Endothelial cell (in vitro differentiated cells): ENCODE data around the gene CDKN3. TPM values are rescaled to one million over a fixed set of nuclear protein-coding genes. Genes with fewer than 3 reads are reported as not detected.
"Not testable (repeated sequence)": the region's sequence is repeated elsewhere in the genome, so short reads cannot be mapped to it uniquely, and the experiment has no call there.

ENCODE experiments used
- DNase-seq: peaks from one replicate; pipeline ENCODE4 v3.0.0; 2021; ENCODE audit warnings: low spot score
- H3K27ac Mint-ChIP-seq: one replicate; pipeline ENCODE4 v1.8.0; 2021; ENCODE audit warnings: mixed read lengths, inconsistent platforms; ENCODE audit not compliant: unreplicated experiment
- H3K27me3 Mint-ChIP-seq: one replicate; pipeline ENCODE4 v1.8.0; 2021; ENCODE audit warnings: mild to moderate bottlenecking, moderate library complexity, mixed read lengths, inconsistent platforms; ENCODE audit not compliant: unreplicated experiment
- H3K36me3 Mint-ChIP-seq: one replicate; pipeline ENCODE4 v1.8.0; 2021; ENCODE audit warnings: mild to moderate bottlenecking, low read depth, mixed read lengths, inconsistent platforms; ENCODE audit not compliant: unreplicated experiment
- H3K4me1 Mint-ChIP-seq: one replicate; pipeline ENCODE4 v1.8.0; 2021; ENCODE audit warnings: mild to moderate bottlenecking, mixed read lengths, inconsistent platforms; ENCODE audit not compliant: unreplicated experiment
- H3K4me3 Mint-ChIP-seq: one replicate; pipeline ENCODE4 v1.8.0; 2021; ENCODE audit warnings: mild to moderate bottlenecking, mixed read lengths, inconsistent platforms; ENCODE audit not compliant: unreplicated experiment
- H3K9me3 Mint-ChIP-seq: one replicate; pipeline ENCODE4 v1.8.0; 2021; ENCODE audit warnings: mixed read lengths, inconsistent platforms; ENCODE audit not compliant: unreplicated experiment
- total RNA-seq: library from RNA; stranded (reverse); fragmentation: NEBNext Ultra II Directional; extraction: Animal tissue kit (Norgen Biotek cat#: 25700); gene quantifications from one replicate; pipeline ENCODE4 v1.2.1, GENCODE V29; 2021; ENCODE audit not compliant: unreplicated experiment
- TF ChIP-seq, protein P1 (sequence below): fragments of 200-600 bp; sonication (generic); IDR thresholded peaks from one replicate; pipeline ENCODE4 v1.5.0; 2021; ENCODE audit warnings: antibody characterized with exemption; ENCODE audit not compliant: unreplicated experiment

The CDKN3 gene
- total RNA-seq, 1 donor from 2014 or later = 12.2 TPM

DNA sequence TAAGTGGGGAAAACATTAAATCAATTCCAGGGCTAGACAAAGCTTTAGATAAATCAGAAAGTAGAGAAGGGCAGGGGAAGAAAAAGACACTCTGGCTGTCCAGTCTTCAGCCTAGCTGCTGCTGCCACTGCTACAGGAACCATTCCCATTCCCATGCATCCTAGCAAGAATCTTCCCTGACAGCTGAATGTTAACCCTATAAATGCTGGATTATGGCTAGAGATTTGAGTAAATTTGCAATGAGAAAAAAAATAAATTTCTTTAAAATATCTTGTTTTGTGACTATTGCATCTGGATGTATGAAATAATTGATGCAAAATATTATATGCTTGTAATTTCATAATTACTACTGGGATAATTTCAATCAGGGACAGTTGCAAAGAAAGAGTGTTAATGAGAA, 15.0 kb upstream of the CDKN3 start:
- no peak overlapping the region for H3K27ac Mint-ChIP-seq
- TF ChIP-seq, protein P1, sequence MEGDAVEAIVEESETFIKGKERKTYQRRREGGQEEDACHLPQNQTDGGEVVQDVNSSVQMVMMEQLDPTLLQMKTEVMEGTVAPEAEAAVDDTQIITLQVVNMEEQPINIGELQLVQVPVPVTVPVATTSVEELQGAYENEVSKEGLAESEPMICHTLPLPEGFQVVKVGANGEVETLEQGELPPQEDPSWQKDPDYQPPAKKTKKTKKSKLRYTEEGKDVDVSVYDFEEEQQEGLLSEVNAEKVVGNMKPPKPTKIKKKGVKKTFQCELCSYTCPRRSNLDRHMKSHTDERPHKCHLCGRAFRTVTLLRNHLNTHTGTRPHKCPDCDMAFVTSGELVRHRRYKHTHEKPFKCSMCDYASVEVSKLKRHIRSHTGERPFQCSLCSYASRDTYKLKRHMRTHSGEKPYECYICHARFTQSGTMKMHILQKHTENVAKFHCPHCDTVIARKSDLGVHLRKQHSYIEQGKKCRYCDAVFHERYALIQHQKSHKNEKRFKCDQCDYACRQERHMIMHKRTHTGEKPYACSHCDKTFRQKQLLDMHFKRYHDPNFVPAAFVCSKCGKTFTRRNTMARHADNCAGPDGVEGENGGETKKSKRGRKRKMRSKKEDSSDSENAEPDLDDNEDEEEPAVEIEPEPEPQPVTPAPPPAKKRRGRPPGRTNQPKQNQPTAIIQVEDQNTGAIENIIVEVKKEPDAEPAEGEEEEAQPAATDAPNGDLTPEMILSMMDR = no peak
- H3K27me3 Mint-ChIP-seq = no peaks in the 10 kb centered on the region
- H3K36me3 Mint-ChIP-seq = no peaks in the 10 kb centered on the region
- no peak overlapping the region for H3K4me3 Mint-ChIP-seq
- no peak for DNase-seq
- no peaks in the 10 kb centered on the region for H3K9me3 Mint-ChIP-seq
- H3K4me1 Mint-ChIP-seq = peaks cover 29% of the 10 kb centered on the region

DNA sequence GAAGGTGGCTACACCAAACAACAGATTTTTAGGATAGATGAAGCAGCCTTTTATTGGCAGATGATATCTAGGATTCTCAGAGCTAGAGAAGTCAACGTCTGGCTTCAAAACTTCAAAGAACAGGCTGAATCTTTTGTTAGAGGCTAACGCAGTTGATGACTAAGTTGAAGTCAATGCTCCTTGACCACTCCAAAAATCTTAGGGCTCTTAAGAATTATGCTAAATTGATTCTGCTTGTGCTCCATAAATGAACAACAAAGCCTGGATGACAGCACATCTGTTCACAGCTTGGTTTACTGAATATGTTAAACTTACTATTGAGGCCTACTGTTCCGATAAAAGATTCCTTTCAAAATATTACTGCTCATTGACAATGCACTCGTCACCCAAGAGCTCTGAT, 13.0 kb upstream of the CDKN3 start:
- TF ChIP-seq, protein P1 = no peak
- Mint-ChIP-seq H3K36me3 (no peaks in the 10 kb centered on the region), H3K27ac (no peak overlapping the region), H3K4me3 (no peak overlapping the region), H3K27me3 (no peaks in the 10 kb centered on the region), H3K9me3 (no peaks in the 10 kb centered on the region), H3K4me1 (peaks cover 17% of the 10 kb centered on the region)
- no peak for DNase-seq

DNA sequence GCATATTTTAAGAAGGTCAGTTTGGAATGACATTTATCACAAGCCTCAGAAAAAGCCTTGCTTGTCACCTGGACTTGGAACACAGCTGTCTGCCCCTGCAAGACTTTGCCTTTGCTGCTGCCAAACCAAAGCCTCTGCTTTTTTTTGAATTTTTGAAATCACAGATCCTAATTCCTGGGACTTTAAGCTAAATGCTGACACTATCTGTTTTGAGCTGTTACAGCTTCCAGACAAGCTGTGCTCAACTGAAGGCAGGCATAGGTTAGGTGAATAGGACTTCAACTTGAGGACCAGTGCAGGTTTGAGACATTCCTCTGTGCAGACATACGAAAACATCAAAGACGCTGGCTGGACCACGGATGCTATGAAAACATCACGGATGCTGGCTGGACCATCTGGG, 11.3 kb upstream of the CDKN3 start:
- H3K9me3 Mint-ChIP-seq = no peaks in the 10 kb centered on the region

DNA sequence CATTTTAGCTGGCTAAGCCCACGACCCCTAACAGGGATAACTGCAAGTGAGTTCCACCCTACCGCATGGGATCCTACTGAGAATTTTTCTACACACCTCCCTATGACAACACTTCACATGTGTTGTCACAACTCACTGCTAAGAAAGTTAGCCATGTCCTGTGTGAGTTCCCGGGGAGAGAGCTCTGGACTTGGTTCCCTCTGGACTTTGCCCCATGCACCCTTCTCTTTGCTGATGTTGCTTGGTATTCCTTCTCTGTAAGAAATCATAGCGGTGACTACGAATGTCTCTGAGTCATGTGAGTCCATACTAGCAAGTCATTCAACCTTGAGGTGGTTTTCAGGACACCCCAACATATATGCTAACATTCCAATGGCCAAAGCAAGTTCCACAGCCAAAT, 9.5 kb upstream of the CDKN3 start:
- H3K27me3 Mint-ChIP-seq = peaks cover 2% of the 10 kb centered on the region
- H3K27ac Mint-ChIP-seq = no peak overlapping the region
- no peaks in the 10 kb centered on the region for H3K36me3 Mint-ChIP-seq
- no peak overlapping the region for H3K4me3 Mint-ChIP-seq
- no peak for DNase-seq
- H3K9me3 Mint-ChIP-seq = no peaks in the 10 kb centered on the region
- H3K4me1 Mint-ChIP-seq = peaks cover 6% of the 10 kb centered on the region
- TF ChIP-seq, protein P1 = no peak

More for the DNA sequence above, 11.3 kb upstream of the CDKN3 start:
- no peak overlapping the region for H3K4me3 Mint-ChIP-seq
- no peaks in the 10 kb centered on the region for H3K36me3 Mint-ChIP-seq
- DNase-seq = no peak
- no peaks in the 10 kb centered on the region for H3K27me3 Mint-ChIP-seq
- H3K27ac Mint-ChIP-seq = no peak overlapping the region
- peaks cover 9% of the 10 kb centered on the region for H3K4me1 Mint-ChIP-seq
- TF ChIP-seq, protein P1 = no peak

DNA sequence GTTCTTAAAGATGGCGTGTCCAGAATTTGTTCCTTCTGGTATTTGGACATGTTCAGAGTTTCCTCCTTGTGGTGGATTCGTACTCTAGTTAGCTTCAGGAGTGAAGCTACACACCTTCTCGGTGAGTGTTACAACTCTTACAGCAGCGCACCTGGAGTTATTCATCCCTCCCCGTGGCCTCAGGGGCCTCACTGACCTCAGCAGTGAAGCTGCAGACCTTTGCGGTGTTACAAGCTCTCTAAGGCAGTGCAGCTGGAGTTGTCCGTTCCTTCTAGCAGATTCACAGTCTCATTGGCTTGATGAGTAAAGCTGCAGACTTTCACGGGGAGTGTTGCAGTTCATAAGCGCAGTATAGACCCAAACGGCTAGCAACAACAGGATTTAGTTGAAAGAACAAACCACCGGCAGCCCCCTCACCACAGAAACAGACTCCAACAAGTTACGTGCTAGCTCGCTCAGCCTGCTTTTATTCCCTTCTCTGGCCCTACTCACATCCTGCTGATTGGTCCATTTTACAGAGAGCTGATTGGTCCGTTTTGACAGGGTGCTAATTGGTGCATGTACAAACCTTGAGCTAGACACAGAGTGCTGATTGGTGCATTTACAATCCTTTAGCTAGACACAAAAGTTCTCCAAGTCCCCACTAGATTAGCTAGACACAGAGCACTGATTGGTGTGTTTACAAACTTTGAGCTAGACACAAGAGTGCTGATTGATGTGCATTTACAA, 4.5 kb upstream of the CDKN3 start:
- no peak overlapping the region for H3K27ac Mint-ChIP-seq
- TF ChIP-seq, protein P1 = no peak

DNA sequence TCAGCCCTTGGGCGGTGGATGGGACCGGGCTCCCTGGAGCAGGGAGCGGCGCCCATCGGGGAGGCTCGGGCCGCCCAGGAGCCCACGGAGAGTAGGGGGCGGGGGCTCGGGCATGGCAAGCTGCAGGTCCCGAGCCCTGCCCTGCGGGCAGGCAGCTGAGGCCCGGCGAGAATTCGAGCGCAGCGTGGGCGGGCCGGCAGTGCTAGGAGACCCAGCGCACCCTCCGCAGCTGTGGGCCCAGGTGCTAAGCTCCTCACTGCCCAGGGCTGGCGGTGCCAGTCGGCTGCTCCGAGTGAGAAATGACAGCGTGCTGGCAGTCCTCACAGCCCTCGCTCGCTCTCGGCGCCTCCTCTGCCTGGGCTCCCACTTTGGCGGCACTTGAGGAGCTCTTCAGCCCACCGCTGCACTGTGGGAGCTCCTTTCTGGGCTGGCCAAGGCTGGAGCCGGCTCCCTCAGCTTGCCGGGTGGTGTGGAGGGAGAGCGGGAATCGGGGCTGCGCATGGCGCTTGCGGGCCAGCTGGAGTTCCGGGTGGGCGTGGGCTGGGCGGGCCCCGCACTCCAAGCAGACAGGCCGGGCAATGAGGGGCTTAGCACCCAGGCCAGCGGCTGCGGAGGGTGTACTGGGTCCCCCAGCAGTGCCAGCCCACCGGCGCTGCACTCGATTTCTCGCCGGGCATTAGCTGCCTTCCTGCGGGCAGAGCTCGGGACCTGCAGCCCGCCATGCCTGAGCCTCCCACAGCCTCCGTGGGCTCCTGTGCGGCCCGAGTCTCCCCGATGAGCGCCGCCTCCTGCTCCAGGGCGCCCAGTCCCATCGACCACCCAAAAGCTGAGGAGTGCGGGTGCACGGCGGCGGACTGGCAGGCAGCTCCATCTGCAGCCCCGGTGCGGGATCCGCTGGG, 3.6 kb upstream of the CDKN3 start:
- H3K4me3 Mint-ChIP-seq, H3K9me3 Mint-ChIP-seq, H3K4me1 Mint-ChIP-seq, H3K27ac Mint-ChIP-seq, H3K27me3 Mint-ChIP-seq, DNase-seq, H3K36me3 Mint-ChIP-seq: not testable (repeated sequence)

More for the DNA sequence above, 4.5 kb upstream of the CDKN3 start:
- DNase-seq = no peak
- Mint-ChIP-seq H3K36me3 (no peaks in the 10 kb centered on the region), H3K4me1 (peaks cover 3% of the 10 kb centered on the region), H3K27me3 (peaks cover 6% of the 10 kb centered on the region), H3K9me3 (no peaks in the 10 kb centered on the region), H3K4me3 (no peak overlapping the region)
